GM04504 (cell line): ENCODE measurements around the gene CLDN7.
A peak's percentile ranks its signal among the peaks of the same experiment; 100 is the strongest.
"Not testable (repeated sequence)": the region's sequence is repeated elsewhere in the genome, so short reads cannot be mapped to it uniquely, and the experiment has no call there.

Experiments used
- DNase-seq: peaks from one replicate; pipeline ENCODE4 v3.0.0-alpha.2; 2012; ENCODE audit warnings: low read depth

The CLDN7 gene

GRCh38 chr17:7253082-7253481 is 9.2 kb downstream of the CLDN7 start:
- no peak for DNase-seq

GRCh38 chr17:7252176-7253043 is 9.9 kb downstream of the CLDN7 start, which contains the start of gene ELP5:
ELP5 (plus strand) TSS chr17:7252215; CDS start chr17:7252551, 336 bp downstream.
- DNase-seq, result peak; percentile 86

GRCh38 chr17:7251661-7252175 is 10.6 kb downstream of the CLDN7 start, which contains the start of gene CTDNEP1:
CTDNEP1 (minus strand) TSS chr17:7251734; CDS start chr17:7251296, 438 bp downstream.
- peak; percentile 100 for DNase-seq

GRCh38 chr17:7250695-7251627 is 11.3 kb downstream of the CLDN7 start:
- DNase-seq, result no peak

- DNase-seq, result no peak
Observed at GRCh38 chr17:7249830-7250229, 12.4 kb downstream of the CLDN7 start.

- no peak for DNase-seq
Observed at GRCh38 chr17:7249214-7249613, 13.1 kb downstream of the CLDN7 start.

GRCh38 chr17:7248796-7249195 is 13.5 kb downstream of the CLDN7 start:
- no peak for DNase-seq

GRCh38 chr17:7246779-7247178 is 15.5 kb downstream of the CLDN7 start:
- DNase-seq, result no peak

GRCh38 chr17:7243838-7244237 is 18.4 kb downstream of the CLDN7 start:
- DNase-seq, result not testable (repeated sequence)

- DNase-seq, result no peak
Observed at GRCh38 chr17:7243453-7243729, 18.9 kb downstream of the CLDN7 start.

GRCh38 chr17:7242717-7243452 is 19.4 kb downstream of the CLDN7 start:
- DNase-seq, result peak; percentile 90

GRCh38 chr17:7241783-7242716 is 20.2 kb downstream of the CLDN7 start, which contains the start of gene GABARAP:
GABARAP (minus strand) TSS chr17:7242449; CDS start chr17:7242330, 119 bp downstream.
- DNase-seq, result peak; percentile 84

- DNase-seq, result no peak
Observed at GRCh38 chr17:7241090-7241733, 21.1 kb downstream of the CLDN7 start.

- DNase-seq, result no peak
Observed at GRCh38 chr17:7240375-7240774, 21.9 kb downstream of the CLDN7 start.

GRCh38 chr17:7239091-7240027 is 22.9 kb downstream of the CLDN7 start, which contains the start of gene PHF23:
PHF23 (minus strand) TSS chr17:7239457; CDS start chr17:7239279, 178 bp downstream.
- peak; percentile 99 for DNase-seq

- DNase-seq, result no peak
Observed at GRCh38 chr17:7238420-7239090, 23.7 kb downstream of the CLDN7 start.

GRCh38 chr17:7237761-7238419 is 24.4 kb downstream of the CLDN7 start:
- peak; percentile 40 for DNase-seq
